Osteoblast (primary cell): Measurements from ENCODE around the gene KCNA4. TPM values are rescaled to one million over a fixed set of nuclear protein-coding genes. Genes with fewer than 3 reads are reported as not detected.
"Not testable (repeated sequence)": the region's sequence is repeated elsewhere in the genome, so short reads cannot be mapped to it uniquely, and the experiment has no call there.

Experiments used
- DNase-seq: peaks from one replicate; pipeline ENCODE4 v3.0.0; 2011; ENCODE audit warnings: low spot score, mixed read lengths; ENCODE audit not compliant: insufficient read length; ENCODE audit errors: missing footprints
- H2AFZ ChIP-seq: 2 replicates; pipeline ENCODE4 v1.6.0; 2011; ENCODE audit warnings: mild to moderate bottlenecking, low read length
- H3K27ac ChIP-seq: 2 replicates; pipeline ENCODE4 v1.5.1; 2011; ENCODE audit warnings: mild to moderate bottlenecking, low read depth, low read length, moderate library complexity
- H3K27me3 ChIP-seq: 2 replicates; pipeline ENCODE4 v1.6.0; 2012; ENCODE audit warnings: mild to moderate bottlenecking, control low read depth, inconsistent platforms, low read length, moderate library complexity; ENCODE audit not compliant: insufficient read depth
- H3K36me3 ChIP-seq: 2 replicates; pipeline ENCODE4 v1.5.1; 2011; ENCODE audit warnings: mild to moderate bottlenecking, low read length, control low read depth, moderate library complexity; ENCODE audit not compliant: insufficient read depth
- H3K4me1 ChIP-seq: 2 replicates; pipeline ENCODE4 v1.5.1; 2011; ENCODE audit warnings: mild to moderate bottlenecking, low read length, control low read depth, moderate library complexity; ENCODE audit not compliant: insufficient read depth
- H3K4me2 ChIP-seq: 2 replicates; pipeline ENCODE4 v1.6.0; 2011; ENCODE audit warnings: mild to moderate bottlenecking, low read length; ENCODE audit not compliant: insufficient read depth
- H3K4me3 ChIP-seq: fragments of 200-600 bp; sonication (generic); 3 replicates; pipeline ENCODE4 v1.5.1; 2012; ENCODE audit warnings: mild to moderate bottlenecking, low read length, inconsistent platforms; ENCODE audit not compliant: insufficient read depth
- H3K79me2 ChIP-seq: 2 replicates; pipeline ENCODE4 v1.6.0; 2012; ENCODE audit warnings: mild to moderate bottlenecking, low read length, control low read depth, inconsistent platforms; ENCODE audit not compliant: insufficient read depth
- H3K9me3 ChIP-seq: 2 replicates; pipeline ENCODE4 v1.5.1; 2011; ENCODE audit warnings: low read depth, low read length, control low read depth
- H4K20me1 ChIP-seq: 2 replicates; pipeline ENCODE4 v1.6.0; 2012; ENCODE audit warnings: mild to moderate bottlenecking, low read length, control low read depth; ENCODE audit not compliant: insufficient read depth
- total RNA-seq: library from RNA; depleted of rRNA; stranded (reverse); fragments of >200 nt; gene quantifications from 2 replicates; pipeline ENCODE4 v1.2.3, GENCODE V29; 2012
- TF ChIP-seq, protein P1 (sequence below): IDR thresholded peaks from 2 replicates; pipeline ENCODE4 v1.5.1; 2011; ENCODE audit warnings: mild to moderate bottlenecking, low read depth, low read length, moderate library complexity; ENCODE audit errors: extremely low read depth

The KCNA4 gene
- total RNA-seq, 1 donor: under 0.01 TPM

DNA sequence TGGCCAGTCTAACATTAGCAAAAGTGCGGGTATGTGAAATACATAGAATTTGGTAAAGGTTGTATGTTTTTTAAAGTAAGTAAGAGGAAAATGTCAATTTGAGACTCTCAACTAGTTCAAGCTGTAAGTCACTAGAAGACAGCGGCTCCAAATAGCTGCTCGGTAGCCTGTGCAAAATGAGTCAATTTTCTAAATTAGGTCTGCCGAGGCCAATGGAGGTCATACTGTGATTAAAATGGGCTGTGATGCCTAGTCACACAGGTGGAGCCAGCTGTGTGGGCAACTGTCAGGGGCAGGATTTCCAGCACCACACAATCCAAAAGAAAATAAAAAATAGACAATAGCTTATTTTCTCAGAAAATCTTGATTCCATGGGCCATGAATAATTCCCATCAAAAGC, 32.3 kb downstream of the KCNA4 start:
- H3K4me1 ChIP-seq: no peaks in the 10 kb centered on the region
- no peaks in the 10 kb centered on the region for H3K36me3 ChIP-seq
- no peaks in the 10 kb centered on the region for H3K9me3 ChIP-seq
- H3K27ac ChIP-seq: no peak overlapping the region
- TF ChIP-seq, protein P1, sequence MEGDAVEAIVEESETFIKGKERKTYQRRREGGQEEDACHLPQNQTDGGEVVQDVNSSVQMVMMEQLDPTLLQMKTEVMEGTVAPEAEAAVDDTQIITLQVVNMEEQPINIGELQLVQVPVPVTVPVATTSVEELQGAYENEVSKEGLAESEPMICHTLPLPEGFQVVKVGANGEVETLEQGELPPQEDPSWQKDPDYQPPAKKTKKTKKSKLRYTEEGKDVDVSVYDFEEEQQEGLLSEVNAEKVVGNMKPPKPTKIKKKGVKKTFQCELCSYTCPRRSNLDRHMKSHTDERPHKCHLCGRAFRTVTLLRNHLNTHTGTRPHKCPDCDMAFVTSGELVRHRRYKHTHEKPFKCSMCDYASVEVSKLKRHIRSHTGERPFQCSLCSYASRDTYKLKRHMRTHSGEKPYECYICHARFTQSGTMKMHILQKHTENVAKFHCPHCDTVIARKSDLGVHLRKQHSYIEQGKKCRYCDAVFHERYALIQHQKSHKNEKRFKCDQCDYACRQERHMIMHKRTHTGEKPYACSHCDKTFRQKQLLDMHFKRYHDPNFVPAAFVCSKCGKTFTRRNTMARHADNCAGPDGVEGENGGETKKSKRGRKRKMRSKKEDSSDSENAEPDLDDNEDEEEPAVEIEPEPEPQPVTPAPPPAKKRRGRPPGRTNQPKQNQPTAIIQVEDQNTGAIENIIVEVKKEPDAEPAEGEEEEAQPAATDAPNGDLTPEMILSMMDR: no peak
- H4K20me1 ChIP-seq: no peaks in the 10 kb centered on the region
- H3K4me2 ChIP-seq: no peak overlapping the region
- no peak overlapping the region for H3K4me3 ChIP-seq
- no peak overlapping the region for H2AFZ ChIP-seq
- H3K27me3 ChIP-seq: no peaks in the 10 kb centered on the region
- no peak for DNase-seq
- no peaks in the 10 kb centered on the region for H3K79me2 ChIP-seq

DNA sequence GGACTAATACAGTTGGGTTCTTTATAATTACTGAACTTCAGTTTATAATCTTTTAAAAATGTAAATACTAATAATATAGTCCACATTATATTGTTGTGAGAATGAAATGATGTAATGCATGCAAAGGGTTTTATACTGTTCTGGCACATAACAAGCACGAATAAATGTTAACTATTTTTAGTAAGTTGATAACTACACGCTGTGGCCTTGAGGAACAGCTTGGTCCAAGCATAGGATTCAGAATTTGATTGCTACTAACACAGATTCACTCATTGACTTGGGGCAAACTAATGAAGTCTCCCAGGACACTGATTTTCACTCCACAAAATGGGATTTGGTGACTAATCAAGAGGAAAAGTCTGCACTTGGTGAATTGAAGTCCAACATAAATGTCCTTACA, 38.3 kb downstream of the KCNA4 start:
- no peak overlapping the region for H3K4me3 ChIP-seq
- DNase-seq: no peak
- TF ChIP-seq, protein P1: no peak
- no peaks in the 10 kb centered on the region for H3K27me3 ChIP-seq
- no peaks in the 10 kb centered on the region for H3K4me1 ChIP-seq
- H3K9me3 ChIP-seq: no peaks in the 10 kb centered on the region
- no peak overlapping the region for H3K4me2 ChIP-seq
- H3K36me3 ChIP-seq: no peaks in the 10 kb centered on the region
- H4K20me1 ChIP-seq: no peaks in the 10 kb centered on the region
- no peaks in the 10 kb centered on the region for H3K79me2 ChIP-seq
- H2AFZ ChIP-seq: no peak overlapping the region
- no peak overlapping the region for H3K27ac ChIP-seq

DNA sequence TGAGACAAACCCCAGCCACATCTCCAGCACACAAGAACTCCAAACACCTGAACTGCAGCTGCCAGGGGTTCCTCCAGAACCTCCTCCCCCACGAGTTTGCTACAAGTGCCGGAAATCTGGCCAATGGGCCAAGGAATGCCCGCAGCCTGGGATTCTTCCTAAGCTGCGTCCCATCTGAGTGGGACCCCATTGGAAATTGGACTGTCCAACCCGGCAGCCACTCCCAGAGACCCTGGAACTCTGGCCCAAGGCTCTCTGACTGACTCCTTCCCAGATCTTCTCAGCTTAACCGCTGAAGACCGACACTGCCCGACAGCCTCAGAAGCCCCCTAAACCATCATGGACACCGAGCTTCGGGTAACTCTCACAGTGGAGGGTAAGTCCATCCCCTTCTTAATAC, 41.2 kb downstream of the KCNA4 start:
- H3K36me3 ChIP-seq, H3K79me2 ChIP-seq, H4K20me1 ChIP-seq, H3K4me3 ChIP-seq, DNase-seq, H2AFZ ChIP-seq, H3K4me1 ChIP-seq, H3K27ac ChIP-seq, H3K27me3 ChIP-seq, H3K4me2 ChIP-seq, H3K9me3 ChIP-seq: not testable (repeated sequence)

DNA sequence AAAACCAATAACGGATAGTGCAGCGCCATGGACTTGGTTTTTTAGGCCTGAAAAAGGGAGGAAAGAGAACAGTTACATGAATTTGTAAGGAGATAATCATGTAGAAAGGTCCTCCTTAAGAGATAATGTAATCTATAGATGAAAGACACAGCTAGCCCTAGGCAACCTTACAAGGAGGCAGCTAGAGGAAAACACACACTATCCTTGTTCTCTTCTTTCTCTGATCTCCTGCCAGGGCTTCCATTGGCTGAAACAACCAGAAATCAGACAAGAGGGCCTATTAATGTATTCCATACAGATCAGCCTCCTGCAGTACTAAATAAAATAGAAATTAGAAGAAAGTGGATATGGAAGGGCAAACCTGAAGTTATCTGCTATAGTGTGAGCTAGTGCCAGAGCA, 53.0 kb downstream of the KCNA4 start:
- no peaks in the 10 kb centered on the region for H3K79me2 ChIP-seq
- no peaks in the 10 kb centered on the region for H4K20me1 ChIP-seq
- DNase-seq: no peak
- H3K36me3 ChIP-seq: no peaks in the 10 kb centered on the region
- no peaks in the 10 kb centered on the region for H3K9me3 ChIP-seq
- no peak overlapping the region for H3K4me2 ChIP-seq
- no peaks in the 10 kb centered on the region for H3K4me1 ChIP-seq
- TF ChIP-seq, protein P1: no peak
- no peaks in the 10 kb centered on the region for H3K27me3 ChIP-seq
- H3K4me3 ChIP-seq: no peak overlapping the region
- no peak overlapping the region for H3K27ac ChIP-seq
- no peak overlapping the region for H2AFZ ChIP-seq

DNA sequence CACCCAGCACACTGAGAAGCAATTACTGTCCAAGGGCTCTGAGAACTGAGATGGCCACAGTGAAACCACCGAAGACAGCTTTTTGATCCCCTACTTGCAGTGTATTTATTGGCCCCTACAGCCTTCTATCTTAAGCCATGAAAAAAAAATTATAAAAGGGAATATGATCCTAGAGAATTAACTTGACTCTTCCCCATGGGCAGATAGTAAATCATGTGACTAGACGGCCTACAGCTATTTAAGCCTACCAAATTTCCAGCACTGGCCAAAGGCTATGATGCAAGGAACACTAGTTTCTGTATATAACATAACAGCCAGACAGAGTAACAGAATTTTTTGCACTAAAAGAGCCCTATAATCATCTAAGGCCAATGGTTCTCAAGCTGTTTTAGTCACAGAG, 53.8 kb downstream of the KCNA4 start:
- Histone ChIP-seq H2AFZ (no peak overlapping the region), H3K4me2 (no peak overlapping the region), H3K79me2 (no peaks in the 10 kb centered on the region), H3K9me3 (no peaks in the 10 kb centered on the region), H3K36me3 (no peaks in the 10 kb centered on the region), H3K27ac (no peak overlapping the region), H3K4me1 (no peaks in the 10 kb centered on the region), H3K27me3 (no peaks in the 10 kb centered on the region), H4K20me1 (no peaks in the 10 kb centered on the region), H3K4me3 (no peak overlapping the region)
- TF ChIP-seq, protein P1: no peak
- no peak for DNase-seq
